GM10847 (cell line): Measurements from ENCODE around the gene LRP1-AS.

ENCODE experiments used
- POLR2A ChIP-seq: IDR thresholded peaks from 2 replicates; pipeline ENCODE4 v1.6.1; 2011; ENCODE audit not compliant: insufficient read length; ENCODE audit errors: extremely low read depth

LRP1-AS gene

DNA sequence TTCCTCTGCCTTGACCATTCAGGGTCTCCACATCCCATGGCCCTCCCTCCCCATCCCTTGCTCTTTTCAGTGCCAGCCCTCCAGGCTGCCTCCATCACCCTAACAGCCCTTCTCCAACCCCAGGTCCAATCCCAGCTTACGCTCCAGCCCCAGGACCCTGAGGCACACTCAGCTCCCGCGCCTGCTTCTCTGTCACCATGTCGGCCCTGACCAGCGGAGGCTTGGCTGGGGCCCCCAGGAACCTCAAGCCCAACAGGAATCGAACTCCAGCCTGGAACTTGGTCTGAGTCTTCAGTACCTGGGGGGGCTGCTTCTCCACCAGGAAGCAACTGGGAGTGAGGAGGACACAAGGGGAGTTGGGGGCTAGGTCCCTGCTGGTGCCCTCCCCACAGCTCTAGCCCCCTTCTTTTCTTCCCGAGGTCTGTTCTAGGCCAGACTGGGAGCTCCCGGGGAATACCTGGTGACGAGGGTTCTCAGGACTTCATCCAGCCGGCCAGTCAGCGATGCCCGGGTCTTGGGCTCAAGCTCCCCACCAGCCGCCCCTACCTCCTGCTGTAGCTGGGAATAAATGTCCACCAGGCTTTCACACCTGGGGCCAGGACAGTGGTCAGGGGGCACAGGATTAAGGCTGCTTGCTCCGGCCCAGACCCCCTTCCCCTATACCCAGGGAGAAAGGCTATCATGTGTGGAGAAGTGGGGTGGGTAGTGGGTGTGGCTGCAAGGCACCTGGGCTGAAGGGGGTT is 42.2 kb downstream of the LRP1-AS start:
- TF ChIP-seq POLR2A: peak; percentile 4

GRCh38 chr12:57104292-57104910 is 43.0 kb downstream of the LRP1-AS start:
- TF ChIP-seq POLR2A: no peak

DNA sequence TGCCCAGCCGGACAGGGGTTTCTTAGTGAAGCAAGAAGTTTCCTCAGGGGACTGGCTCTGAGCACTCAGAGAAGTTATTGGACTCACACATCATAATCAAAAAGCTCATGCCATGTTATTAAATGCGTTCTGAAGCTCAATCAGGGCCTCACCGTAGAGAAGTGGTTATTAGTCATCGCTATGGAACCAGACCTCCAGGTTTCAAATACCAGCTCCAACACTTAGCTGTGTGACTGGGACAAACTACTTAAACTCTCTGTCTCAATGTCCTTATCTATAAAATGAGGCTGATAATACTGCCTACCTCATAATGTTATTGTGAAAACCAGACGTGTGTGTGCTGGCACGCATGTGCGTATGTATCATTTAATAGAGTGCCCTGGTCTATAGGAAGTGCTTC is 43.6 kb downstream of the LRP1-AS start:
- TF ChIP-seq POLR2A: no peak

DNA sequence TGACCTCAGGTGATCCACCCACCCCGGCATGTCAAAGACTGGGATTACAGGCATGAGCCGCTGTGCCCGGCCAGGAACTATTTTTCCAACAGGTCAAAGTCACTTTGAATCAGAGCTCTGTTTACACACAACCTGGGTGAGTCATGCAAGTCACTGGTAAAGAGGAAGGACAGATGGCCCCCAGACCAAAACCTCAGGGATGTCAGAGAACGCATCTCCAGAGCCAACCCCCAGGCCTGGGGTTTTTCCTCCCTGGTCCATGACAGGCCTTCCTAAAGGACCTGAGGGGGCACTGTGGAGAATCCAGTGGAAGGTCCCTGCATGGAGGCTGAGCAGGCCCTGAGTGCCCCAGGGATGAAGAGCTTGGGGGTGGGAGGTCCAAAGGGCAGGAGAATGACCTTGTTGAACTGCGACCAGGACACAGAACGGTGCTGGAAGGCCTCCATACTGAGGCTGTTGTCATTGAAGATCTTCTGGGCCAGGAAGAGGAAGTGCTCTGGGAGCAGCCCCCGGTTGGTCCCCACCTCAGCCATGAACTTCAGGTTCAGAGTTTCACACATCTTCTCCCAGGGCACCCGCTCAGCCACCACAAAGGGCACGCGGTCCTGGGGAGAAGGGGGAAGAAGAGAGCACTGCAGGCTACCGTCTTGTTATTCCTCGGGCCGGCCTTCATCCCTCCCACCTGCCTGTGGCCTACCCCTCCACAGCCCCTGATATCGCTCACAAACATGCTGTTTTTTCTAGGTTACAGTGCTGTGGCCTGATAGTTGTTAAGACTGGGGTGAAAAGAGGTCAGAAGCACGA is 45.3 kb downstream of the LRP1-AS start:
- TF ChIP-seq POLR2A: no peak

DNA sequence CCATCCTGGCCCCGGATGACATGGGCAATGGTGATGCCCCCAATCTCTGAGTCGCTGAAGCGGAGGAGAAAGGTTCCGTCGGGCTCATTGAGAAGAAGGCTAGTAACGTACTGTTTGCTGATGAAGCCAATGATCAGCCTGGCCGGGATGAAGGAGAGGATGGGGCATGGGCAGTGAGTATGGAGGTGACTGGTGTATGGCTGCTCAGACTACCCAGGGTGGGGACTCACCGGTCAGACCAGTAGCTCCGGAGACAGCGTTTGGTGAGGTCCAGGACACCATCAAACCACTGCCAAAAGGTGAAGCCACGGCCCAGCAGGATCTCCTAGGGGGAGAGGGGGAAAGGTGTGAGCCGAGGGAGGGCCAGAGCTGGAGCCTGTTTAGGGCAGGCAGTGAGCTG is 47.7 kb downstream of the LRP1-AS start:
- TF ChIP-seq POLR2A: no peak

DNA sequence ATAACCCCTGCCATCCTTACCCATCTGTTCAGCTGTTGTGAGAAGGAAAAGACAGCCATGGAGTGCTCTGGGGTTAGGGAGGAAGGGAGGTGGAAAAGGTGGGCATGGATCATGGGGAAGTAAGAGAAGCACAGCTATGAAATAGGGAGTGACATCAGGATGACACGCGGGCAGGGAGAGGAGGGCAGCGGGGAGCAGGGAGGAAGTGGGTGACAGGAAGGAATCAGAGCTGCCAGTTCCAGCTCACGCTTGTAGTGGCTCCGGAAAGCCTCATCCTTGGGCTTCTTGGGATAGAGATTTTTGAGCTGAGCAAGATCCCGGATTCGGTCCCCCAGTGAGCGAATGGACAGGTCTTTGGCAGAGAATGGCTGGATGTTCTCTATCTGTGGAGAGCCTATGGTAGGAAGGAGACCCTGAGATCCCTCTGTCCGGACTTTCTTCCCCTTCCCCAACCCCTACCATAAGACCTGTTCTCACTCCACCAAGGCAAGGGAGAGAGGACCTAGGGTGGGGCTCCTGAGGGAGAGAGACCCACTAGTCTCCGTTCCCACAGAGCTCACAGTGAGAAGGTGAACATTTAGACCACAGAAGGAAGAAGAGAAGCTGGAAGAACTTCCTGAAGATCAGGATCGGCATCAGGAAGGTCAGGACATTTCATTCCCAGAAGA is 48.2 kb downstream of the LRP1-AS start:
- no peak for TF ChIP-seq POLR2A

DNA sequence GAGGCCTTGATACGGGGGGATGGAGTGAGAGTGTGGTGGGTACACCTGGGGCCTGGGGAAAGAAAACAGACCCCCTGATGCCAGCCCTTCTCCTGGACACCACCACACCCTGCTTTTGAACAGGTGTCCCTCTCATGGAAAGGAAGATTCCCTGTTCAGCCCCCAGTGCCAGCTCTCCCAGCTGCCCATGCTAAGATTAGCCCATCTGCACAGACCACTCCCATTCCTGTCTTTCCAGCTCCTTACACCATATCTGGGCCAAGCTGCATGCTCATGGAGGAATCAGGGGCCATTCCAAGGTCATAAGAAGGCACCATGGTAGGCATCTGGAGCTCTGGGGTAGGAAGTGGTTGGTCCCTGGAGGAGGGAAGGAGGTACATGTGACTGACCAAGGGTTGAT is 48.9 kb downstream of the LRP1-AS start:
- no peak for TF ChIP-seq POLR2A

DNA sequence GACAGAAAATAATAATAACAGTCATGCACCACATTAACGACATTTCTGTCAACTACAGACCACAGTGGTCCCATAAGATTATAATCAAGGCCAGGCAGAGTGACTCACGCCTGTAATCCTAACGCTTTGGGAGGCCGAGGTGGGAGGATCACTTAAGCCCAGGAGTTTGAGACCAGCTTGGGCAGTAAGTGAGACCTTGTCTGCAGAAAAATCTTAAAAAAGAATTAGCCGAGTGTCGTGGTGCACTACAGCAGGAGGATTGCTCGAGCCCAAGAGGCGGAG is 49.9 kb downstream of the LRP1-AS start:
- TF ChIP-seq POLR2A: no peak

DNA sequence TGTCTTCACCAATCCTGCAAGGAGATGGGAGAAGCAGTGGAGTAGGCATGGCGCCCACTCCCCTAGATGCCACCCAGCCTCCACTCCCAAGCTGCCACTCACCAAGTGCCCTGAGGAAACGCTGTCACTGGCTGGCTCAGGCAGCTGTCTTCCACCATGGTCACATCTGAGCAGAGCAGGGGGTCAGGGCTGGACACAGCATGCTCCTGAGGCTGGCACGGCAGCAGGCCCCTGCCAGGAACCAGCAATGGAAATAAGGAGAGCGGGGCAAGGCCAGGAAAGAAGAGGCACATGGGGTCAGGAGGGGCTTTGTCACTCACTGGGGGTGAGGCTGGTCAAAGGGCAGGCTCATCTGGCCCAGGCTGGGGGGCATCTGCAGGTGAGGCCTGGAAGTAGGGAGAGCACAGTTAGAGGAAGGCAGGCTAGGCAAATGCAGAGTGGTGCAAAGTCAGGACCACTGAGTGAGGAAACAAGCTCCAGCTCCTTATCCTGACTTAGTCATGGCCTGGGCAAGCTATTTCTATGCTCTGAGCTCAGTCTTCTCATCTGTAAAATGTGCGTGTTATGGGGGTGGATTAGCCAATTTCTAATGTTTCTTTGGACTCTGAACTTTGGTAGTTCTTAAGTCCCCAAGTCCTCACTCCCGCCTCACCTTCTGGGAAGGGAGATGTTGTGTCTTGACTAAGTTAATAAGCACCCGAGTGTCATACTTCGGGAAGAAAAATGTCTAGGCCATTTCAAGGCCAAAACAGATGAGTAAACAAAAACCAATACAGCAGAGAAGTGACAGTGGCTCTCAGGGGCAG is 50.5 kb downstream of the LRP1-AS start:
- TF ChIP-seq POLR2A: no peak

- TF ChIP-seq POLR2A: peak; percentile 2
Measured at GRCh38 chr12:57096099-57096572, 51.3 kb downstream of the LRP1-AS start.

DNA sequence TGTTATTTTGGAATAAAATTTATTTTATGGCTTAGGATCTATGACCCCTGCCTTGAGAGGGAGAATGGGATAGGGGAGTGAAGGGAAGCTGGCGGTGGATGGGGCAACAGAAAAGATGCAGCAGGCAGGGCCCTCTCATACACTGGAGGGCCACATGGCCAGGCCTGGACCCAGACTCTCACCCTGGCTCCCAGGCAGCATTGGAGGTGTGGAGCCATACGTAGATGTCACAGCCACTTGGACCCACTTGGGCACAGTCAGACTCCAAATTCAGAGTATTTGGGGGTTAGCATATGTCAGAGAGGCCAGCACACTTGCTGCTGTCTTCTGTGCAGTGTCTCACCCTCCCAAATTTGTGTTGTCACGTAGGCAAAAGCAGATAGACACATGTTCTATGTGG is 52.0 kb downstream of the LRP1-AS start:
- no peak for TF ChIP-seq POLR2A
